WTC11 (cell line): ENCODE data around the gene UTP14A. TPM values are rescaled to one million over a fixed set of nuclear protein-coding genes. Genes with fewer than 3 reads are reported as not detected.

ENCODE experiments used
- ATAC-seq: fragments of 200-7000 bp; cut with Tn5 transposase; 2 replicates; pipeline ENCODE4 v1.10.0; 2021; ENCODE audit warnings: mild to moderate bottlenecking, moderate library complexity
- CTCF ChIA-PET: fragments of 300-600 bp; sonication (Branson Sonifier 250); formaldehyde crosslinking; loops from one replicate; lab custom pipeline; 2021; ENCODE audit warnings: antibody characterized with exemption; lab: Charles Lee
- POLR2A ChIA-PET: fragments of 350-600 bp; sonication (Branson Sonifier 250); formaldehyde crosslinking; loops from one replicate; lab custom pipeline; 2021; ENCODE audit warnings: antibody characterized with exemption; lab: Charles Lee
- DNase-seq: peaks from one replicate; pipeline ENCODE4 v3.0.0; 2021; ENCODE audit warnings: low spot score
- H3K27ac Mint-ChIP-seq: 2 replicates; pipeline ENCODE4 v1.8.0; 2021; ENCODE audit warnings: mixed read lengths
- H3K27me3 Mint-ChIP-seq: 2 replicates; pipeline ENCODE4 v1.8.0; 2021; ENCODE audit warnings: low read depth, mild to moderate bottlenecking, moderate library complexity, mixed read lengths
- H3K36me3 Mint-ChIP-seq: 2 replicates; pipeline ENCODE4 v1.8.0; 2021; ENCODE audit warnings: mixed read lengths
- H3K4me1 Mint-ChIP-seq: 2 replicates; pipeline ENCODE4 v1.8.0; 2022; ENCODE audit warnings: mixed read lengths
- H3K4me3 Mint-ChIP-seq: 2 replicates; pipeline ENCODE4 v1.8.0; 2021; ENCODE audit warnings: mild to moderate bottlenecking, moderate library complexity, mixed read lengths
- H3K9me3 Mint-ChIP-seq: 2 replicates; pipeline ENCODE4 v1.8.0; 2021; ENCODE audit warnings: mixed read lengths
- CBFB ChIP-seq: sonication (generic); formaldehyde crosslinking; IDR thresholded peaks from 2 replicates; pipeline ENCODE4 v1.8.1; 2022; ENCODE audit warnings: mild to moderate bottlenecking, low read depth, missing genetic modification reagents
- CREM ChIP-seq: sonication (generic); formaldehyde crosslinking; IDR thresholded peaks from 2 replicates; pipeline ENCODE4 v1.8.1; 2022; ENCODE audit warnings: mild to moderate bottlenecking, missing genetic modification reagents, moderate library complexity
- GTF2I ChIP-seq: fragments of 250-450 bp; sonication (Bioruptor Pico); conservative IDR thresholded peaks from 2 replicates; pipeline ENCODE4 v1.4.0; 2021; ENCODE audit warnings: mild to moderate bottlenecking
- HMGA2 ChIP-seq: fragments of 250-450 bp; sonication (Bioruptor Pico); IDR thresholded peaks from 2 replicates; pipeline ENCODE4 v1.4.0; 2021; ENCODE audit warnings: mild to moderate bottlenecking, moderate library complexity
- KAT7 ChIP-seq: sonication (generic); formaldehyde crosslinking; IDR thresholded peaks from 2 replicates; pipeline ENCODE4 v1.8.1; 2023; ENCODE audit warnings: missing genetic modification reagents, mild to moderate bottlenecking, borderline replicate concordance
- MYBL2 ChIP-seq: sonication (generic); formaldehyde crosslinking; IDR thresholded peaks from 2 replicates; pipeline ENCODE4 v1.8.1; 2023; ENCODE audit warnings: mild to moderate bottlenecking, moderate library complexity, missing genetic modification reagents
- NFE2L1 ChIP-seq: sonication (generic); formaldehyde crosslinking; IDR thresholded peaks from 2 replicates; pipeline ENCODE4 v1.8.1; 2023; ENCODE audit warnings: missing genetic modification reagents
- NR1H2 ChIP-seq: sonication (generic); formaldehyde crosslinking; IDR thresholded peaks from 2 replicates; pipeline ENCODE4 v1.9.0; 2021; ENCODE audit warnings: mild to moderate bottlenecking, moderate library complexity, missing genetic modification reagents
- PREB ChIP-seq: sonication (generic); formaldehyde crosslinking; IDR thresholded peaks from 2 replicates; pipeline ENCODE4 v1.8.1; 2022; ENCODE audit warnings: mild to moderate bottlenecking, missing genetic modification reagents, moderate library complexity, borderline replicate concordance
- PRRX2 ChIP-seq: fragments of 250-450 bp; sonication (Bioruptor Pico); IDR thresholded peaks from 2 replicates; pipeline ENCODE4 v1.8.0; 2021; ENCODE audit warnings: mild to moderate bottlenecking
- RORB ChIP-seq: fragments of 250-450 bp; sonication (Bioruptor Pico); IDR thresholded peaks from 2 replicates; pipeline ENCODE4 v1.9.0; 2021; ENCODE audit warnings: mild to moderate bottlenecking
- SOX15 ChIP-seq: fragments of 250-450 bp; sonication (Bioruptor Pico); IDR thresholded peaks from 2 replicates; pipeline ENCODE4 v1.9.0; 2021; ENCODE audit warnings: mild to moderate bottlenecking
- SP1 ChIP-seq: sonication (generic); formaldehyde crosslinking; conservative IDR thresholded peaks from 2 replicates; pipeline ENCODE4 v1.8.1; 2022; ENCODE audit warnings: missing genetic modification reagents
- ZNF232 ChIP-seq: sonication (generic); formaldehyde crosslinking; IDR thresholded peaks from 2 replicates; pipeline ENCODE4 v1.8.0; 2022; ENCODE audit warnings: mild to moderate bottlenecking, missing genetic modification reagents
- ZNF396 ChIP-seq: fragments of 250-450 bp; sonication (Bioruptor Pico); IDR thresholded peaks from 2 replicates; pipeline ENCODE4 v1.8.0; 2021; ENCODE audit warnings: mild to moderate bottlenecking, moderate library complexity, borderline replicate concordance
- ZNF416 ChIP-seq: fragments of 250-450 bp; sonication (Bioruptor Pico); IDR thresholded peaks from 2 replicates; pipeline ENCODE4 v1.9.0; 2021; ENCODE audit warnings: mild to moderate bottlenecking, inconsistent platforms
- total RNA-seq: library from RNA; stranded (reverse); gene quantifications from 3 replicates; pipeline ENCODE4 v1.2.3, GENCODE V29; 2021
- TF ChIP-seq, protein P1 (sequence below): sonication (generic); formaldehyde crosslinking; IDR thresholded peaks from 2 replicates; pipeline ENCODE4 v1.8.0; 2023; ENCODE audit warnings: mild to moderate bottlenecking, missing genetic modification reagents
- TF ChIP-seq, protein P2 (sequence below): fragments of 250-450 bp; sonication (Bioruptor Pico); conservative IDR thresholded peaks from 2 replicates; pipeline ENCODE4 v1.9.0; 2021; ENCODE audit warnings: mild to moderate bottlenecking
- TF ChIP-seq, protein P3 (sequence below): sonication (generic); formaldehyde crosslinking; conservative IDR thresholded peaks from 2 replicates; pipeline ENCODE4 v1.8.1; 2022; ENCODE audit warnings: mild to moderate bottlenecking, missing genetic modification reagents
- TF ChIP-seq, protein P4 (sequence below): sonication (generic); formaldehyde crosslinking; IDR thresholded peaks from 2 replicates; pipeline ENCODE4 v1.8.1; 2023; ENCODE audit warnings: mild to moderate bottlenecking, missing genetic modification reagents
- TF ChIP-seq, protein P5 (sequence below): fragments of 250-450 bp; sonication (Bioruptor Pico); IDR thresholded peaks from 2 replicates; pipeline ENCODE4 v1.9.0; 2021; ENCODE audit warnings: mild to moderate bottlenecking

Gene UTP14A
- total RNA-seq, 1 experiment from 2014 or later, result 17.4 TPM

DNA sequence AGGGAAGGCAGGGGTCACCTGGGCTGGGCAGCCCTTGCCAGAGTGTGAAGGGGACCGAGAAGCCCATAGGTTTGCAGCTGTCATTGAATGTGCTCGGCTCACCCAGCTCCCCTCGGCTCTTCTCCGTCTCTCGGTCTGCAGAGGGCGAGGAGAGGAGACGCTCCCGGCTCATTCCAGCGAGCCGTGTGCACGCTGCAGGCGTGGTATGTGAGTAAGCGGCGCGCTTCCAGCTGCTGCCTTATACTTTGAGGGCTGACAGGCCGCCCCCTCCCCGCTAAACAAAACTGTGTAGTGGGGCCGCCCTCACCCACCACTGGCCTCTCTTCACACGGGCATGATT, 53.5 kb downstream of the UTP14A start:
- TF ChIP-seq ZNF416 (no peak), PRRX2 (CRISPR knock-in tag) (no peak), KAT7 (CRISPR knock-in tag) (no peak), NFE2L1 (CRISPR knock-in tag) (no peak), HMGA2 (no peak), SOX15 (CRISPR knock-in tag) (no peak), MYBL2 (CRISPR knock-in tag) (no peak), GTF2I (CRISPR knock-in tag) (no peak), RORB (CRISPR knock-in tag) (no peak), PREB (CRISPR knock-in tag) (no peak), NR1H2 (CRISPR knock-in tag) (no peak), CREM (CRISPR knock-in tag) (no peak), ZNF232 (CRISPR knock-in tag) (no peak)
- TF ChIP-seq, protein P1, sequence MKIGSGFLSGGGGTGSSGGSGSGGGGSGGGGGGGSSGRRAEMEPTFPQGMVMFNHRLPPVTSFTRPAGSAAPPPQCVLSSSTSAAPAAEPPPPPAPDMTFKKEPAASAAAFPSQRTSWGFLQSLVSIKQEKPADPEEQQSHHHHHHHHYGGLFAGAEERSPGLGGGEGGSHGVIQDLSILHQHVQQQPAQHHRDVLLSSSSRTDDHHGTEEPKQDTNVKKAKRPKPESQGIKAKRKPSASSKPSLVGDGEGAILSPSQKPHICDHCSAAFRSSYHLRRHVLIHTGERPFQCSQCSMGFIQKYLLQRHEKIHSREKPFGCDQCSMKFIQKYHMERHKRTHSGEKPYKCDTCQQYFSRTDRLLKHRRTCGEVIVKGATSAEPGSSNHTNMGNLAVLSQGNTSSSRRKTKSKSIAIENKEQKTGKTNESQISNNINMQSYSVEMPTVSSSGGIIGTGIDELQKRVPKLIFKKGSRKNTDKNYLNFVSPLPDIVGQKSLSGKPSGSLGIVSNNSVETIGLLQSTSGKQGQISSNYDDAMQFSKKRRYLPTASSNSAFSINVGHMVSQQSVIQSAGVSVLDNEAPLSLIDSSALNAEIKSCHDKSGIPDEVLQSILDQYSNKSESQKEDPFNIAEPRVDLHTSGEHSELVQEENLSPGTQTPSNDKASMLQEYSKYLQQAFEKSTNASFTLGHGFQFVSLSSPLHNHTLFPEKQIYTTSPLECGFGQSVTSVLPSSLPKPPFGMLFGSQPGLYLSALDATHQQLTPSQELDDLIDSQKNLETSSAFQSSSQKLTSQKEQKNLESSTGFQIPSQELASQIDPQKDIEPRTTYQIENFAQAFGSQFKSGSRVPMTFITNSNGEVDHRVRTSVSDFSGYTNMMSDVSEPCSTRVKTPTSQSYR (CRISPR knock-in tag), result no peak
- TF ChIP-seq, protein P2, sequence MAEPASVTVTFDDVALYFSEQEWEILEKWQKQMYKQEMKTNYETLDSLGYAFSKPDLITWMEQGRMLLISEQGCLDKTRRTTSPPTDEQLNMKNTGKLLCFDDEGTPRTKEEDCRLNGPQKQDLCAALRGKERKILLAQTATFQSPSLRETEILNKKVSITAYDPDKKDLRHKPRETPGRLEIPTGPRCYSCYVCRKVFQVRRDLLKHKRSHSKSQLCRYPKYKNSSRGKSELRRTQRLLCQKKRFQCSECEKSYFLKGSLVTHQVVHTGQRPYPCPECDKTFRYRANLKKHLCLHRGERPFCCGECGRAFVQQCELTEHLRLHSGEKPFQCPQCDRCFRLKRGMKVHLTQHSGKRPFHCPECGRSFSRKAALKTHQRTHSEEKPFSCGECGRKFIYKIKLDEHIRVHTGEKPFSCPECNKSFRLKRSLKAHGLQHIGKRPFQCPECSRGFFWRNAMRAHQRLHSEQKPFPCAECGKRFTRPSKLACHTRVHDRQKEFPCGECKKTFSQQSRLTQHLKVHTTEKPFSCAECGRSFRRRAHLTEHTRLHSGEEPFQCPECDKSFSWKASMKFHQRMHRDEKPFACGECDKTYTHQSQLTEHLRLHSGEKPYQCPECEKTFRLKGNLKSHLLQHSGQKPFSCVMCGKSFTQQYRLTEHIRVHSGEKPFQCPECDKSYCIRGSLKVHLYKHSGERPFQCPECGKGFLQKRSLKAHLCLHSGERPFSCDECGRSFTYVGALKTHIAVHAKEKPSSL (CRISPR knock-in tag), result no peak
- DNase-seq (no peak), ATAC-seq (peak; percentile 19)
- Mint-ChIP-seq H3K4me1 (peaks cover 30% of the 10 kb centered on the region), H3K27me3 (peaks cover 91% of the 10 kb centered on the region), H3K4me3 (peak overlapping the region; percentile 40), H3K27ac (no peak overlapping the region), H3K36me3 (no peaks in the 10 kb centered on the region), H3K9me3 (no peaks in the 10 kb centered on the region)
- ChIA-PET POLR2A (no interaction called here), CTCF (interaction anchor here (3.2 kb wide), 1 partner anchor 101 kb away, joined by 16 read pairs; no protein-coding TSS in a partner anchor)

DNA sequence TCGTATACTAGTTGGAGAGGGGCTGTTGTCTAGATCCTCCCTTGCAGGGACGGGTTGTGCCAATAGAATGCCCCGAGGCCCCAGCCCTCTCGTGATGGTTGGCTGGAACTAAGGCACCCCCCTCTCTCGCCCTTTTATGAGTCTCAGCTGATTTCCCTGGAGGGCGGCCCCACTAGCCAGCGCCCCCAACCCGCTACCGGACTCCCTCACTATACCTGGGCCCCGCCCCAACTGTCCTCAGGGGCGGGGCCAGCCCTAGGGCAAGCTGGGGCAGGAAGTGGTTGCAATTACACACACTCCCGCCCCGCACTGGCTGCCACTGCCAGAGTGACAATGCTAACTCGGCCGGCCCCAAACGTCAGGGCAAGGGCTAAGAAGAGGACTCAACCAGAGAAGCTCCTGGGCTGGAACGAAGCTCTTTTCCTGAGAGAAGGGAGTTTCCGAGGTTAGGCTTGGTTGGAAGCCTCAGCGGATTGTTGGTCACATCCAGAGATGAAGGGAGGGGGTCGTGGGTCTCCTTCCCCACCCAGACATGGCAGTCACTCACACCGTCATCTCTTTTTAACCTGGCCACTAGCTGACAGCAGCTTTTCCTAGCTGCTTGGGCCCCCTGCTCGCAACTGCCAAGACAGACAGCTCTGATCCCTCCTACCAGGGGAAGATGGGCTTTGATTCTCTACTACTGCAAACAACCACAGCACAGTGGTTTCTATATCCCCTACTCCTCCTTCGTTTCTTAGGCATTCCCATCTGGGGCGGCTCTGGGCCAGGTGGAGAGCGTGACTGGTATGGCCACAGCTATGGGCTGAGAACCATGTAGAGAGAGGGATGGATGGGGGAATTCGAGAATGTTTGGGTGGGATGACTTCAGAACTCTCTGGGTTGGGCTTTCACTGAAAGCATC, 55.5 kb downstream of the UTP14A start:
- H3K9me3 Mint-ChIP-seq, result no peaks in the 10 kb centered on the region
- peaks cover 26% of the 10 kb centered on the region for H3K4me1 Mint-ChIP-seq
- ChIA-PET CTCF (interaction anchor here (1.2 to 3.2 kb wide), 5 partner anchors 9 to 99 kb away, joined by 3 to 16 read pairs (median 6); no protein-coding TSS in a partner anchor), POLR2A (interaction anchor here (1.3 kb wide), 1 partner anchor 9 kb away, joined by 3 read pairs; no protein-coding TSS in a partner anchor)
- ATAC-seq (peak; percentile 86), DNase-seq (peak; percentile 72)
- TF ChIP-seq PRRX2 (CRISPR knock-in tag) (no peak), SP1 (CRISPR knock-in tag) (peak; percentile 31; the same call in 1 of the 2 replicates)
- no peak overlapping the region for H3K27ac Mint-ChIP-seq
- peaks cover 79% of the 10 kb centered on the region for H3K27me3 Mint-ChIP-seq
- no peaks in the 10 kb centered on the region for H3K36me3 Mint-ChIP-seq
- H3K4me3 Mint-ChIP-seq, result peak overlapping the region; percentile 65

DNA sequence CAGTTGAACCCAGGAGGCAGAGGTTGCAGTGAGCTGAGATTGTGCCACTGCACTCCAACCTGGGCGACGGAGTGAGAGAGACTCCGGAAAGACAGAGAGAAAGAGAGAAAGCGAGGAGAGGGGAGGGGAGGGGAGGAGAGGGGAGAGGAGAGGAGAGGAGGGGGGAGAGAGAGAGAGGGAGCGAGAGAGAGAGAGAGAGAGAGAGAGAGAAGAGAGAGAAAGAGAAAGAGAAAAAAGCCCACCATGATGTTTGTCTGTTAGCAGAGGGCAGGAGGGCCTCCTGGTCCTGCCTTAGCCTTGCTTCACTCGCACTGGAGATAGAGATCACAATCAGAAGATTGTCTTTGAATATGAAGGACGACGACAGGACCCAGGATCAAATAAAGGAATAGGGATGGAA, 57.8 kb downstream of the UTP14A start:
- no peaks in the 10 kb centered on the region for H3K9me3 Mint-ChIP-seq
- DNase-seq, result no peak
- ChIA-PET CTCF (no interaction called here), POLR2A (no interaction called here)
- H3K4me1 Mint-ChIP-seq, result peaks cover 17% of the 10 kb centered on the region
- no peak for ATAC-seq
- H3K36me3 Mint-ChIP-seq, result no peaks in the 10 kb centered on the region
- no peak overlapping the region for H3K27ac Mint-ChIP-seq
- no peak overlapping the region for H3K4me3 Mint-ChIP-seq
- peaks cover 59% of the 10 kb centered on the region for H3K27me3 Mint-ChIP-seq
- TF ChIP-seq, protein P3, sequence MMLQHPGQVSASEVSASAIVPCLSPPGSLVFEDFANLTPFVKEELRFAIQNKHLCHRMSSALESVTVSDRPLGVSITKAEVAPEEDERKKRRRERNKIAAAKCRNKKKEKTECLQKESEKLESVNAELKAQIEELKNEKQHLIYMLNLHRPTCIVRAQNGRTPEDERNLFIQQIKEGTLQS (CRISPR knock-in tag), result no peak
- TF ChIP-seq, protein P4, sequence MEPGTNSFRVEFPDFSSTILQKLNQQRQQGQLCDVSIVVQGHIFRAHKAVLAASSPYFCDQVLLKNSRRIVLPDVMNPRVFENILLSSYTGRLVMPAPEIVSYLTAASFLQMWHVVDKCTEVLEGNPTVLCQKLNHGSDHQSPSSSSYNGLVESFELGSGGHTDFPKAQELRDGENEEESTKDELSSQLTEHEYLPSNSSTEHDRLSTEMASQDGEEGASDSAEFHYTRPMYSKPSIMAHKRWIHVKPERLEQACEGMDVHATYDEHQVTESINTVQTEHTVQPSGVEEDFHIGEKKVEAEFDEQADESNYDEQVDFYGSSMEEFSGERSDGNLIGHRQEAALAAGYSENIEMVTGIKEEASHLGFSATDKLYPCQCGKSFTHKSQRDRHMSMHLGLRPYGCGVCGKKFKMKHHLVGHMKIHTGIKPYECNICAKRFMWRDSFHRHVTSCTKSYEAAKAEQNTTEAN (CRISPR knock-in tag), result no peak
- TF ChIP-seq ZNF396 (CRISPR knock-in tag), result no peak
- TF ChIP-seq CBFB (CRISPR knock-in tag), result no peak
- no peak for TF ChIP-seq RORB (CRISPR knock-in tag)
- TF ChIP-seq, protein P5, sequence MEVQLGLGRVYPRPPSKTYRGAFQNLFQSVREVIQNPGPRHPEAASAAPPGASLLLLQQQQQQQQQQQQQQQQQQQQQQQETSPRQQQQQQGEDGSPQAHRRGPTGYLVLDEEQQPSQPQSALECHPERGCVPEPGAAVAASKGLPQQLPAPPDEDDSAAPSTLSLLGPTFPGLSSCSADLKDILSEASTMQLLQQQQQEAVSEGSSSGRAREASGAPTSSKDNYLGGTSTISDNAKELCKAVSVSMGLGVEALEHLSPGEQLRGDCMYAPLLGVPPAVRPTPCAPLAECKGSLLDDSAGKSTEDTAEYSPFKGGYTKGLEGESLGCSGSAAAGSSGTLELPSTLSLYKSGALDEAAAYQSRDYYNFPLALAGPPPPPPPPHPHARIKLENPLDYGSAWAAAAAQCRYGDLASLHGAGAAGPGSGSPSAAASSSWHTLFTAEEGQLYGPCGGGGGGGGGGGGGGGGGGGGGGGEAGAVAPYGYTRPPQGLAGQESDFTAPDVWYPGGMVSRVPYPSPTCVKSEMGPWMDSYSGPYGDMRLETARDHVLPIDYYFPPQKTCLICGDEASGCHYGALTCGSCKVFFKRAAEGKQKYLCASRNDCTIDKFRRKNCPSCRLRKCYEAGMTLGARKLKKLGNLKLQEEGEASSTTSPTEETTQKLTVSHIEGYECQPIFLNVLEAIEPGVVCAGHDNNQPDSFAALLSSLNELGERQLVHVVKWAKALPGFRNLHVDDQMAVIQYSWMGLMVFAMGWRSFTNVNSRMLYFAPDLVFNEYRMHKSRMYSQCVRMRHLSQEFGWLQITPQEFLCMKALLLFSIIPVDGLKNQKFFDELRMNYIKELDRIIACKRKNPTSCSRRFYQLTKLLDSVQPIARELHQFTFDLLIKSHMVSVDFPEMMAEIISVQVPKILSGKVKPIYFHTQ (CRISPR knock-in tag), result no peak
